Measurements from ENCODE around the gene TRAPPC14. TPM values are rescaled to one million over a fixed set of nuclear protein-coding genes. Genes with fewer than 3 reads are reported as not detected.
A peak's percentile ranks its signal among the peaks of the same experiment; 100 is the strongest.

Gene TRAPPC14
- total and polyA plus RNA-seq, 7 donors, result 3.9 to 39.3 (median 11.6) TPM

DNA sequence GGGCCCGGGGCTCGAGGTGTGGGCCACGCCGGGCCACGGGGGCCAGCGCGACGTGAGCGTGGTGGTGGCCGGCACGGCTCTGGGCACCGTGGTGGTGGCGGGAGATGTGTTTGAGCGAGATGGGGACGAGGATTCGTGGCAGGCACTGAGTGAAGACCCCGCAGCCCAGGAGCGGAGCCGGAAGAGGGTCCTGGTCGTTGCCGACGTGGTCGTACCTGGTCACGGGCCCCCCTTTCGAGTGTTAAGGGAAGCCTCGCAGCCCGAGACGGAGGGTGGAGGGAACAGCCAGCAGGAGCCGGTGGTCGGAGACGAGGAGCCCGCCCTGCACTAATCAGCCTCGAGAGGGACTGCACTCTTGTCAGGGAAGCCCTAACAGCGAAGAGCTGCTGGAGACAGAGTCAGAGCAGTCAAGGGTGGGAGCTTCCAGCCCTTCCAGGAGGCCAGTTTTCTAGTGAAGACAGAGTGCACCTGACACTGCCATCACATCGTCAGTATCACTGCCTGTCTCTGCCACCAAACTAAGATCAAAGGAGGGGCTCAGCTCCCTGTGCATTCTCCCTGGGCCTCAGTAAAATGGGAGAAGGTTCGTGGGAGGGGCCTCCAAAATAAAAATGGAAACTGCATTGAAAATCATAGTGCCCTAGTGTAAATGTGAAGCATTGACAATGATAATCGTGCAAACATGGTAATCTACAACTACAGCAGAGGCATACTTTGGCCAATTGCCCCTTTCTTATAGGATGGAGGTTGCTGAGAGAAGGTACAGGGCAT lies 30.5 kb downstream of the TRAPPC14 start:
- peak overlapping the region; percentile 91 to 95 (median 94) for H3K27ac ChIP-seq
- H3K27me3 ChIP-seq, result no peaks in the 10 kb centered on the region
- 2 to 5% methylated on average over 37 of the region's 37 CpGs for WGBS, 2 donors
- DNase-seq, result no peak
- intact Hi-C loops (cut with DNase I), result loop anchor here (2.0 to 5.0 kb wide), 4 partner anchors 27 to 211 kb away; partner anchors contain the start of genes AP4M1, COPS6, MCM7 and TRIM4
- H3K36me3 ChIP-seq, result peaks cover 0 to 7% (median 0%) of the 10 kb centered on the region in 4 donors
- H3K4me3 ChIP-seq, result peak overlapping the region; percentile 64 to 88 (median 80)
- H3K4me1 ChIP-seq, result peaks cover 0 to 33% (median 24%) of the 10 kb centered on the region in 4 donors
- no peaks in the 10 kb centered on the region for H3K9me3 ChIP-seq
- no peak for TF ChIP-seq POLR2AphosphoS5 (IDR thresholded peaks at IDR 0.05)
- TF ChIP-seq EP300 (IDR thresholded peaks at IDR 0.05), result no peak
- no peak for TF ChIP-seq POLR2A (IDR thresholded peaks at IDR 0.05)
- TF ChIP-seq, protein P1, sequence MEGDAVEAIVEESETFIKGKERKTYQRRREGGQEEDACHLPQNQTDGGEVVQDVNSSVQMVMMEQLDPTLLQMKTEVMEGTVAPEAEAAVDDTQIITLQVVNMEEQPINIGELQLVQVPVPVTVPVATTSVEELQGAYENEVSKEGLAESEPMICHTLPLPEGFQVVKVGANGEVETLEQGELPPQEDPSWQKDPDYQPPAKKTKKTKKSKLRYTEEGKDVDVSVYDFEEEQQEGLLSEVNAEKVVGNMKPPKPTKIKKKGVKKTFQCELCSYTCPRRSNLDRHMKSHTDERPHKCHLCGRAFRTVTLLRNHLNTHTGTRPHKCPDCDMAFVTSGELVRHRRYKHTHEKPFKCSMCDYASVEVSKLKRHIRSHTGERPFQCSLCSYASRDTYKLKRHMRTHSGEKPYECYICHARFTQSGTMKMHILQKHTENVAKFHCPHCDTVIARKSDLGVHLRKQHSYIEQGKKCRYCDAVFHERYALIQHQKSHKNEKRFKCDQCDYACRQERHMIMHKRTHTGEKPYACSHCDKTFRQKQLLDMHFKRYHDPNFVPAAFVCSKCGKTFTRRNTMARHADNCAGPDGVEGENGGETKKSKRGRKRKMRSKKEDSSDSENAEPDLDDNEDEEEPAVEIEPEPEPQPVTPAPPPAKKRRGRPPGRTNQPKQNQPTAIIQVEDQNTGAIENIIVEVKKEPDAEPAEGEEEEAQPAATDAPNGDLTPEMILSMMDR (IDR thresholded peaks at IDR 0.05), result no peak

DNA sequence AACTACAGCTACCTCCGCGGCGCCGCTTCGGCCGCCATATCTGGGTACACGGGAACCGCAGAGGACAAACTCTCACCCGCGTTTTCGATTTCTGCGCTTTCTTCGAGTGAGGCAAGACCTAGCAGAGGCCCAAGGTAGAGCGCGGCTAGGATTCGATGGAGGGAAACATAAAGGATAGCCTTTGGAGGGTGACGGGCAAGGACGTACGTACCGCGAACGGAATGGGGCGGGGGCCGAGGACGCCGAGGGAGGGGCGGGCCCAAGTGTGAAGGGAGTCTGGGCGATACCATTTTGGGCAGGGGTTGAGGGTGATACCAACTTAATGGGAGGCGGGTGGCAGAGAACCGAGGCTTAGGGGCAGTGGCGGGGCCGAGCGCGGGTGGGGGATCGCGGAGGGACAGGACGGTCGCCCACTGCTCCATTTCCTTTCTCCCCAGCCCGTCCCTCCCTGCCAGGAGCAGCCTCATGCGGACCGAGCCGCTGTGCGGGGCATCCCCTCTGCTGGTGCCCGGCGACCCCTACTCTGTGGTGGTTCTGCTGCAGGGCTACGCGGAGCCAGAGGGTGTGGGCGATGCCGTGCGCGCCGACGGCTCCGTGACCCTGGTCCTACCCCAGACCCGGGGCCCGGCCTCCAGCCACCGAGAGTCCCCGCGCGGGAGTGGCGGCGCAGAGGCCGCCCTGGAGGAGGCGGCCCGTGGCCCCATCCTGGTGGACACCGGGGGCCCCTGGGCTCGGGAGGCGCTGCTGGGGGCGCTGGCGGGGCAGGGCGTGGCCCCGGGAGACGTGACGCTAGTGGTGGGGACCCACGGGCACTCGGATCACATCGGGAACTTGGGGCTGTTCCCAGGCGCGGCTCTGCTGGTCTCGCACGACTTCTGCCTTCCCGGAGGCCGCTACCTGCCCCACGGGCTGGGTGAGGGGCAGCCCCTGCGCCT lies 31.3 kb downstream of the TRAPPC14 start, which contains the start of gene MBLAC1:
Gene MBLAC1, plus strand, starts transcription at position 37 of the 935 bp plus-strand sequence. Its CDS starts 429 bp downstream, at position 466.
- peaks cover 0 to 12% (median 0%) of the 10 kb centered on the region in 4 donors for H3K36me3 ChIP-seq
- H3K27me3 ChIP-seq, result no peaks in the 10 kb centered on the region
- peak within 1 kb of the TSS; percentile 64 to 88 (median 80) for H3K4me3 ChIP-seq
- DNase-seq, result peak; percentile 94
- no peaks in the 10 kb centered on the region for H3K9me3 ChIP-seq
- TF ChIP-seq POLR2A (IDR thresholded peaks at IDR 0.05), result peak; percentile 13 to 81
- TF ChIP-seq EP300 (IDR thresholded peaks at IDR 0.05), result no peak
- TF ChIP-seq POLR2AphosphoS5 (IDR thresholded peaks at IDR 0.05), result peak; percentile 44 to 91 (median 76)
- TF ChIP-seq, protein P1 (IDR thresholded peaks at IDR 0.05), result no peak
- WGBS, 2 donors, result 0% methylated on average over 85 of the region's 85 CpGs
- intact Hi-C loops (cut with DNase I), result loop anchor here (2.0 to 5.0 kb wide), 4 partner anchors 26 to 210 kb away; partner anchors contain the start of genes AP4M1, COPS6, MCM7 and TRIM4
- peak within 1 kb of the TSS; percentile 91 to 95 (median 94) for H3K27ac ChIP-seq
- peaks cover 0 to 33% (median 22%) of the 10 kb centered on the region in 4 donors for H3K4me1 ChIP-seq

- no peaks in the 10 kb centered on the region for H3K27me3 ChIP-seq
- TF ChIP-seq, protein P1 (IDR thresholded peaks at IDR 0.05), result no peak
- DNase-seq, result no peak
- peaks cover 0 to 12% (median 0%) of the 10 kb centered on the region in 4 donors for H3K36me3 ChIP-seq
- H3K27ac ChIP-seq, result peak overlapping the region; percentile 91 to 95 (median 94)
- H3K4me3 ChIP-seq, result peak overlapping the region; percentile 64 to 88 (median 80)
- H3K4me1 ChIP-seq, result peaks cover 0 to 33% (median 21%) of the 10 kb centered on the region in 4 donors
- intact Hi-C loops (cut with DNase I), result loop anchor here (2.0 to 5.0 kb wide), 4 partner anchors 26 to 209 kb away; partner anchors contain the start of genes AP4M1, COPS6, MCM7 and TRIM4
- no peaks in the 10 kb centered on the region for H3K9me3 ChIP-seq
- 3 to 11% methylated on average over 29 of the region's 29 CpGs for WGBS, 2 donors
These were observed 32.1 kb downstream of the TRAPPC14 start for GRCh38 chr7:100126239-100126930.

Data from sigmoid colon (tissue), 7 donors.